Stimulated activated CD4-positive, alpha-beta T cell treated with anti-CD3 and anti-CD28 coated beads, Interleukin-4, amount 100 ng/mL, for 4 hours (primary cell): Measurements from ENCODE around the gene GLT6D1.

Source experiments
- DNase-seq, 2 experiments: peaks; one replicate each; pipeline ENCODE4 v3.0.0-alpha.2; 2020

Gene GLT6D1

DNA sequence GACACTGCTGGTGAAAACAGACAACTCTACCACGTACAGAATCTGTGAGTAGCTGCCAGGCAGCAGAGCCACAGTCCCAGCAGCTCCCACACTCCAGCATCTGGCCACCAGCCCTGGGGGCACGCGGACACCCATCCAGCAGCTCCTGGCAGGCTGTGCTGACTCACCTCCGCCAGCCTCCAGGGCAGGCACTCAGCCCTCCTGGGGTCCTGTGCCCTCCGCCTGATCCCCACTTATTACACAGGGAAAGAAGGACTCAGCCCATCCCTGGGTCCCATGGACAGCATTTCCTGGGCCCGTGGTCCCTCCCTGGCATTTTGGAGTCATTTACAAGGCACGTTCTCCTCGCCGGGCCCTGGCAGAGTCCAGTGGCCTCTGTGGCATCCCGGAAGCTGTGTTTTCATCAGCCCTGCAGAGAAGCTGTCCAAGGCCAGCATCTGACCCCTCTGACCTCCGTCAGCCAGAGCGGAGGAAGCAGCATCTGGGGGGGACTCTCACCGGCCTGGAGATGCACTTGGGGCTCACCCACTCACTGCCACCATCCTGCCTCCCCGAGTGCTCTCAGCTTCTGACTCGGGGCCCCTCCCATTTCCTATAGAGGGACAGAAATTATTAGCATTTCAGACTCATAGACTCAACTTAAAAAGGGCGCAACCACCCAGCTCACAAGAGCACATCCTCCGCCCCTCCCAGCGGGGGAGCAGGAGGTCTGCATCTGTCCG is 56.2 kb downstream of the GLT6D1 start:
- no peak for DNase-seq

DNA sequence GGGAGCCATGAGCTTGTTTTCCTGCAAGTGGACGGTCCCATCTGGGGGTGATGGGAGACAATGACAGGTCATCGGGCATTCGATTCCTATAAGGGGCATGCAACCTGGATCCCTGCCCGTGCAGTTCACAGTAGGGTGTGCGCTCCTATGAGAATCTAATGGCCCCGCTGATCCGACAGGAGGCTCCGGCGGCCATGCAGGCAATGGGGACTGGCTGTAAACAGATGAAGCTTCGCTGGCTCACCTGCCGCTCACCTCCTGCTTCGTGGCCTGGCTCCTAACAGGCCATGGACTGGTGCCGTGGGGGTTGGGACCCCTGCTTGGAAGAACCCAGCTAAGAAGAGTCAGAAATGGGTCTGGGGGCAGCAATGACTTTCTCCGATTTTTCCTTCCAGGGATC is 56.8 kb downstream of the GLT6D1 start:
- no peak for DNase-seq

DNA sequence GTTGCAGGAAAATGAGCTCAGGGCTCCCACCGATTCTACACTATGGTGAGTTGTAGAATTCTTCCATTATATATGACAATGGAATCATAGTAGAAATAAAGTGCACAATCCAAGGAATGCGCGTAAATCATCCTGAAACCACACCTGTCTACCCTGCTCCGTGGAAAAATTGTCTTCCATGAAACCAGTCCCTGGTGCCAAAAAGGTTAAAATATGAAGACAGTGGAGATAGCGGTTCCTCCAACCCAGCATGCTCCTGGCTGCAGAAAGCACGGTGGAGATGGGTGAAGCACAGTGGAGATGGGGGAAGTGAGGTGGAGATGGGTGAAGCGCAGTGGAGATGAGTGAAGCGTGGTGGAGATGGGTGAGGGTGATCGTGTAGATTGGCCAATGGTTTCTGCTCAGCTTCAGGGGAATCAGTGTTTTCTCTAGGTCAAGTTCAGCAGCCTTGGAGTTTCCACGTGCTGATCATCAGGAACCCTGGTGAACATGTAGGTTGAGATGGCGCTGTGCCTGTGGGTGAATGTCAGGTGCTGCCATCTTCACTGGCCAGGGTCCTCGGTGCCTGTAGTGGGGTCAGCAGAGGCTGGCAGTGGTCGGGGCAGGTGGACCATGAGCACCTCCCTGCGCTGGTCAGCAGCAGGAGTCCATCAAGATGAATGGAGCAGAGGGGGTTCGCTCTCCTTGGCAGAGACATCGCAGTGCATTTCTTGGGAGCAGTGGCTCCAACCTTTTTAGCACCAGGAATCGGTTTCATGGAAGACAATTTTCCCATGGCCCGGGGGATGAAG is 57.5 kb downstream of the GLT6D1 start:
- DNase-seq, result no peak

DNA sequence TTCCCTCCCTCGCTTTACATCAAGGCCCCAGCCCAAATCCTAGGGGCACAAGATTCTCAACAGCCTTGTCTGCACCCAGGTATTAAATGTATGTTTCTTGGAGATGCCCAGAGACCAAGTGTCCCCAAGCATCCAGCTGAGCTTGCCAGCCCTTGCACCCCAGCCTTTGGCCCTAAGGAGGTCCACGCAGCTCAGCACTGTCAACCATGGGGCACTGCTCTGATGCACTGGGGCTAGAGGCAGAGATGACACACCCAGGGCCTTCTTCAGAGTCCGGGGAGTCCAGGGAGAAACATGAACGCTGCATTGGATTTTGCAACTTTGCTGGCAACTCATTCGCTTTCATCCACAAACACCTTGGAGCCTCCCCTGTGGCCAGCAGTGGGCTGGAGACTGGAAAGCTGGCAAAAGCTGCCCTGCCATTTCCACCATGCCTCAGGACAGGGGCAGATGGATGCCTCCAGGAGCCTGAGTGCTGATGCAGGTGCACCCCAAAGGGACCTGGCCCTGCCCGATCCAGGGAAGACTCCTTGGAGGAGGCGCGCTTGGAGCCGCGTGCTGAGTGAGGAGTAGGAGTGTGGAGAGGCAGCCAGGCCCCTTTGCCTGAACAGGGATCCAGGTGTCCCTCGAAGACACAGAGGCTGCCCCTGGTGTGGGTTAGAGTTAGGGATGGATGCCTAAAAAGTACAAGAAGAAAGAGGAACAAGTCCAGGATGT is 58.5 kb downstream of the GLT6D1 start:
- no peak for DNase-seq

DNA sequence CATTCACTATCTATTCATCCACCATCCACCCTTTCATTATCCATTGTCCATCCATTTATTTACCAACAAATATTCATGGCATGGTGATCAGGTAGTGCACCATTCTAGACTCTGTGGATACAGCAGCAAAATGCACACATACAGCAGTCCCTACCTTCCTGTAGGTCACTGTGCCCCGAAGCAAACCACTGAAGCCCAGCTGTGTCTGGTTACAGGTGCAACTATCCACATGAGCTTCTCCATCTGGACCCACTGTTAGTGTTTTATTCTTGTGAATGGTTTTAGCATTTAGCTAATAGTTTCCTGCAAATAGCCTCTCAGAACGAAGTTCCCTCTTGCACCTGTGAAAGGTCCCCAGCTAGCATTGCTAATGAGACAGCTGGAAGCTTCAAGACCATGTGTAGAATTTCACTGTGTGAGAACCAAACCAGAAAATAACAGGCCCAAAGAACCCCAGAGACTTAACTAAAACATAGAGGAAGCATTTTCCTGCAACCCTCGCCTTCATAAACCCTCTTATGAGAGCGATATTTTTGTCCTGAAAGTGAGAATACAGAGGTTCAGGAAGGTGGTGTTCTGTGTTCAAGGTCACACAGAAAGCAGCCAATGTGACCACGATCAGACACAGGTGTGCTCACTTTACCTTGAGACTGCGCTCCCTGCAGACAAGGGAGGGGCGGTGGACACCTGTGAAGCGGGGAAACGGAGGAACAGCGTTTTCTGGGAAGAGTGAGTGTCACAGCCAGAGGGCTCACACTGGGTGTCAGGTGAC is 59.3 kb downstream of the GLT6D1 start:
- no peak for DNase-seq

DNA sequence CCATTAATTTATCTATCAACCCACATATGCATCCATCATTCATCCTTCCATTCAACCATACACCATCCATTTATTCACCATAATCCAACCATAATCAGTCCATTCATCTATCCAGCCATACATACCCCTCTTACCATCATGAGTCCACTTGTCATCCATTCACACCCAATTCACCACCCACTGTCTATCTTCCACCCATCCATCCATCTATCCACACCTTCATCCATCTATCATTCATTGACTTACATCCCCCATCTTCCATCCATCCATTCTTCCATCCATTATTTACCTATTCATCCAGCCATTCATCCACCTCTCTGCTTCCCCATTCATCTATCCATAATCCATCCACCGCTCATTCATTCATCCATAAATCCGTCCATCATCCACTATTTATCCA is 60.0 kb downstream of the GLT6D1 start:
- DNase-seq, result no peak

DNA sequence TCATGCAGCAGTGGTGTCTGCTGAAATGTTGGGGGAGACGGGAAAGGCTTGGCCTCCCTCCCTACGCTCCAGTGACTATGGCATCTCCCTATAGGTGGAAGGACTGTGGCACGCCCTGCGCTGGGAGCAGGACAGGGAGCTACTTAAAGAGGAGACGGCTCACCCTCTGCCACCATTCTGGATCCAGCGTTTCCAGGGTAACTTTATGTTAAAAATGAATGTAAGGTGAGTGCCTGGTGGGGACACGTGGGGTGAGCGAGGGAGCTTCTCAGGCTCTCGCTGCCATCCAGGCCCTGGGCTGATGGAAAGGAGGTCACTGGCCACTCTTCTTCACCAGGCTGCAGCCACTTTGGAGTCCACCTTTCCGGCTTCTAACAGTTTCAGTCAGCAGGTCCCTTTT is 62.1 kb downstream of the GLT6D1 start:
- no peak for DNase-seq

DNA sequence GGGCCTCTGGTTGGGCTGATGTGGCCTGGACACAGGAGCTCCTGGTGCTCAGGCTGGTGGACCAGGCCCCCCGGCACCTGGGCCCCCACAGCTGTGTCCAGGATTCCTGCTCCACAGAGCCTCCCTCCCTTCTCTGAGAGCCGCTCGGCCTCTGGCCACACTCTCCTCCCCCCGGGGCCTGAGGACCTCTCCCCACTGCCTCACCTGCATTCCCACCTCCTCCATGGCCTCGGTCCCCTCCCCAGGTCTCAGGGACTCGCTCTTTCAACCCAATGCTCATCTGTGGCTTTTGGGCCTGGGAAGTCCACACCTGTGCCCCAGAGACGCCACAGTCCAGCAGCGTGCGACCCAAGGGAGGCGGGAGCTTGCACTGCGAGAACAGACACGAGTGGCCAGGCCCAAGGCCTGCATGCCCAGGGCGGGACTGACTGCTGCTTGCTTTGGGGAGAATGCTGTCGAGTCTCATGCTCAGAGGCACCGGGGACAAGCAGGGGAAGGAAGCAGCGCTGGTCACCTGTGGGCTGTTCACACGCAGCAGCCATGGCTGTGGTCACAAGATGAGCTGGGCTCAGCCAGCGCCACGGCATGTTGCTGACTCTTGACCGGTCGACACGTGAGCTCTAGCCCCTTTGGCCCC is 63.2 kb downstream of the GLT6D1 start:
- no peak for DNase-seq

DNA sequence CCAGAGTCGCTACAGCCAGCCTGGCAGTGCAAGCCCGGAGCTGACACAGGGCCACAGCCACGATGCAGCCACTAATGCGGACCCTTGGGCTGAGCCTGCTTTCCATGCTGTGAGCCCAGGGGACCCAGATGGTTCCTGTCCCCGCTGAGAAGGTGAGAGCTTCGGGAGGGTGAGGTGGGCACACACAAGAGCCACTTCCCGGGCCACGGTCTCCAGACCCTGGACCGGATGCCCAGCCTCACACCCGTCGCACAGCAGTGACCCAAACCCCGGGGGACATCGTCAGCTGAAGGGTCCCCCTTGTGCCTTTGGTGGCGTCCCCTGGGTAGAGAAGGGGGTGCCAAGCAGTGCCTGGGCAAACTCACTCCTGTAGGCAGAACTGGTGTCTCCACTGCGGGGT is 64.4 kb downstream of the GLT6D1 start:
- DNase-seq, result no peak

DNA sequence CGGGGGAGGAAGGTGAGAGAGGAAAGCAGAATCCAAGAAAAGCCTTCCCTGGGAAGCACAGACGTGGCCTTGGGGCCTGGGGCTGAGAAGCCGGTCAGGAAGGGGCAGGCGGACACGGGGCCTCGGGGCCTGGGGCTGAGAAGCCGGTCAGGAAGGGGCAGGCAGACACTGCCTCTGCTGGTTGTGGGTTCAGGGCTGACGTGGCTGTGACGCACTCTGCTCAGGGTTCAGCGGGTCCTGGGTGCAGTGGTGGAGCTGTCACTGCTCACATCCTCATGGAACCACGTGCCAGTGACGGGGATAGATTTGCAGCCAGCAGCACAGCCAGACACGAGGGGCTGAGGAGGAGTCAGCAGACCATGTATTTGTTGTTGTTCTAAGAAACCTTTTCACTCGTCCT is 65.0 kb downstream of the GLT6D1 start:
- no peak for DNase-seq
